Endothelial cell of umbilical vein (primary cell): Measurements from ENCODE around the gene PLB1.

Experiments
- CTCF ChIP-seq, 2 donors: IDR thresholded peaks; 1 replicate in 1 of 2; 2 replicates in 1 of 2; pipeline ENCODE4 v1.5.1; 2011; ENCODE audit warnings: low read length in 2 of 2, mild to moderate bottlenecking in 2 of 2, moderate library complexity in 2 of 2, control low read depth in 1 of 2, inconsistent platforms in 1 of 2, low read depth in 1 of 2; ENCODE audit not compliant: insufficient read depth in 1 of 2; ENCODE audit errors: extremely low read depth in 1 of 2
- EZH2 ChIP-seq: IDR thresholded peaks from 2 replicates; pipeline ENCODE4 v1.6.1; 2012; ENCODE audit warnings: borderline replicate concordance, low read depth, mild to moderate bottlenecking, moderate library complexity, low read length, inconsistent platforms; ENCODE audit not compliant: severe bottlenecking
- FOS ChIP-seq: IDR thresholded peaks from 2 replicates; pipeline ENCODE4 v1.6.1; 2011; ENCODE audit warnings: mild to moderate bottlenecking, low read length, moderate library complexity, borderline replicate concordance; ENCODE audit not compliant: insufficient read depth
- JUN ChIP-seq: IDR thresholded peaks from 2 replicates; pipeline ENCODE4 v1.6.1; 2011; ENCODE audit warnings: borderline replicate concordance, low read depth; ENCODE audit not compliant: insufficient read length, insufficient read depth
- MAX ChIP-seq: IDR thresholded peaks from 2 replicates; pipeline ENCODE4 v1.6.1; 2011; ENCODE audit not compliant: insufficient read depth, insufficient read length
- MYC ChIP-seq: IDR thresholded peaks from one replicate; pipeline ENCODE4 v1.6.1; 2011; ENCODE audit warnings: mild to moderate bottlenecking, low read depth, low read length
- POLR2A ChIP-seq: IDR thresholded peaks from 2 replicates; pipeline ENCODE4 v1.6.1; 2012; ENCODE audit warnings: low read depth, mild to moderate bottlenecking, control low read depth, low read length
- POLR2AphosphoS5 ChIP-seq: IDR thresholded peaks from 2 replicates; pipeline ENCODE4 v1.6.1; 2012; ENCODE audit warnings: low read depth, mild to moderate bottlenecking, control low read depth, low read length, moderate library complexity; ENCODE audit not compliant: insufficient read depth

GRCh38 chr2:28470759-28471158, 25.1 kb upstream of the PLB1 start:
- TF ChIP-seq POLR2A (no peak), EZH2 (no peak), CTCF (IDR thresholded peaks at IDR 0.05; ENCODE audit: extremely low read depth in 1 of 2, insufficient read depth in 1 of 2, low read depth in 1 of 2, low read length in 2 of 2) (no peak), JUN (no peak), FOS (no peak), MAX (no peak), POLR2AphosphoS5 (no peak), MYC (no peak)
